Endodermal cell (in vitro differentiated cells): ENCODE results near the gene ETFA. TPM values are rescaled to one million over a fixed set of nuclear protein-coding genes. Genes with fewer than 3 reads are reported as not detected.

Experiments
- DNase-seq: peaks from one replicate; pipeline ENCODE4 v3.0.0-alpha.2; 2017
- H3K27ac ChIP-seq: 2 replicates; pipeline ENCODE4 v1.5.1; 2013; ENCODE audit warnings: mild to moderate bottlenecking, low read depth, low read length, moderate library complexity
- H3K27me3 ChIP-seq: 2 replicates; pipeline ENCODE4 v1.6.1; 2013; ENCODE audit warnings: mild to moderate bottlenecking, low read length, moderate library complexity; ENCODE audit not compliant: insufficient read depth, control insufficient read depth, poor library complexity, severe bottlenecking
- H3K36me3 ChIP-seq: 2 replicates; pipeline ENCODE4 v1.7.0; 2013; ENCODE audit warnings: mild to moderate bottlenecking, low read length, moderate library complexity; ENCODE audit not compliant: control insufficient read depth, insufficient read depth
- H3K4me1 ChIP-seq: one replicate; pipeline ENCODE4 v1.7.0; 2013; ENCODE audit warnings: low read length; ENCODE audit not compliant: control insufficient read depth, insufficient read depth
- H3K4me3 ChIP-seq: 2 replicates; pipeline ENCODE4 v1.5.1; 2013; ENCODE audit warnings: mild to moderate bottlenecking, low read length, moderate library complexity
- H3K9ac ChIP-seq: 2 replicates; pipeline ENCODE4 v1.6.1; 2013; ENCODE audit warnings: mild to moderate bottlenecking, low read length, moderate library complexity; ENCODE audit not compliant: poor library complexity, severe bottlenecking; ENCODE audit errors: extremely low read depth
- H3K9me3 ChIP-seq: 2 replicates; pipeline ENCODE4 v1.6.1; 2013; ENCODE audit warnings: mild to moderate bottlenecking, low read length, moderate library complexity; ENCODE audit not compliant: control insufficient read depth
- H3K27ac Mint-ChIP-seq: 2 replicates; pipeline ENCODE4 v1.8.0; 2020; ENCODE audit warnings: mixed read lengths
- H3K27me3 Mint-ChIP-seq: 2 replicates; pipeline ENCODE4 v1.8.0; 2021; ENCODE audit warnings: mild to moderate bottlenecking, mixed read lengths; ENCODE audit not compliant: insufficient read depth
- H3K36me3 Mint-ChIP-seq: 2 replicates; pipeline ENCODE4 v1.8.0; 2020; ENCODE audit warnings: low read depth, mixed read lengths
- H3K4me1 Mint-ChIP-seq: 2 replicates; pipeline ENCODE4 v1.8.0; 2020; ENCODE audit warnings: mixed read lengths
- H3K4me3 Mint-ChIP-seq: 2 replicates; pipeline ENCODE4 v1.8.0; 2020; ENCODE audit warnings: mild to moderate bottlenecking, moderate library complexity, mixed read lengths
- H3K9me3 Mint-ChIP-seq: 2 replicates; pipeline ENCODE4 v1.8.0; 2020; ENCODE audit warnings: mild to moderate bottlenecking, mixed read lengths
- CTCF ChIP-seq: fragments of 200-600 bp; sonication (generic); conservative IDR thresholded peaks from 2 replicates; pipeline ENCODE4 v1.5.0; 2021; ENCODE audit warnings: antibody characterized with exemption, mild to moderate bottlenecking
- WGBS, 2 experiments: methylation state at CpG; one replicate each; pipeline versions ENCODE4 v1.1.5 to v1.1.7; 2013; ENCODE audit warnings: missing lambda C conversion rate in 2 of 2, mixed read lengths in 1 of 2; ENCODE audit not compliant: insufficient coverage in 1 of 2, insufficient read length in 1 of 2; 5-methylcytosine and 5-hydroxymethylcytosine counted together
- total RNA-seq, 2 donors: library from RNA; stranded (reverse); fragmentation: NEBNext Ultra II Directional in 1 of 2; extraction: Animal tissue kit (Norgen Biotek cat#: 25700) in 1 of 2; gene quantifications; 2 replicates in 1 of 2; 3 replicates in 1 of 2; pipeline ENCODE4 v1.2.1, GENCODE V29; 2021

ETFA gene
- total RNA-seq, 2 donors from 2014 or later = 142 to 157 TPM

- no peaks in the 10 kb centered on the region for H3K4me1 Mint-ChIP-seq
- no peak overlapping the region for H3K27ac Mint-ChIP-seq
- TF ChIP-seq CTCF = no peak
- 90 to 92% methylated on average over 2 of the region's 2 CpGs for WGBS, 2 experiments
- no peak overlapping the region for H3K9ac ChIP-seq
- H3K4me3 Mint-ChIP-seq = no peak overlapping the region
- H3K27me3 ChIP-seq = no peaks in the 10 kb centered on the region
- no peaks in the 10 kb centered on the region for H3K27me3 Mint-ChIP-seq
- H3K4me1 ChIP-seq = no peaks in the 10 kb centered on the region
- no peak overlapping the region for H3K4me3 ChIP-seq
- no peak for DNase-seq
- peaks cover 30% of the 10 kb centered on the region for H3K9me3 ChIP-seq
- H3K36me3 Mint-ChIP-seq = peaks cover 67% of the 10 kb centered on the region
- H3K9me3 Mint-ChIP-seq = peaks cover 27% of the 10 kb centered on the region
- peaks cover 55% of the 10 kb centered on the region for H3K36me3 ChIP-seq
- no peak overlapping the region for H3K27ac ChIP-seq
These were observed 87.7 kb downstream of the ETFA start for GRCh38 chr15:76223521-76223920.

GRCh38 chr15:76222159-76222558 is 89.1 kb downstream of the ETFA start:
- H3K27ac Mint-ChIP-seq = no peak overlapping the region

DNA sequence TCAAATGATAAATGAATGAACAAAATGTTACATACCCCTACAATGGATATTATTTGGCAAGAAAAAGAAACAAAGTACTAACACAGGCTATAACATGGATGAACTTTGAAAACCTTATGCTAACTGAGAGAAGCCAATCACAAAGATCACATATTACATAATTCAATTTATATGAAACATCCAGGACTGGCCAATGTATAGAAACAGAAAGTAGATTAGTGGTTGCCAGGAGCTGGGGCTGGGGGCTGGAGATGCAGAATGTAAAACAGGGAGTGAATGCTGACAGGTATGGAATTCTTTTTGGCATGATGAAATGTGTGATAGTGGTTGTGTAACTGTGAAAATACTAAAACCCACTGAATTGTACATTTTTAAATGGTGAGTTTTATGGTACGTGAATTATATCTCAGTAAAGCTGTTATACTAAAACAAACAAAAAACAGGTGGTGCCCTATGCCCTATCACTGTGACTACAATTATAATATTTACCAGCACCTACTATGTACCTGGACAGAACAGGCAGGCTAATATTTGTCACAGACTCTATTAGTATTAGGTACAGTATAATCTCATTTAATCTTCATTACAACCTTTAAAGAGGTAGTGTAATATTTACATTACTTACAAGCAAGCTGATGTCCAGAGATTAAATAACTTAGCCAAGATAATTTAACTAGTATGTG is 90.0 kb downstream of the ETFA start:
- no peak overlapping the region for H3K4me3 Mint-ChIP-seq
- H3K4me3 ChIP-seq = no peak overlapping the region
- H3K4me1 Mint-ChIP-seq = no peaks in the 10 kb centered on the region
- DNase-seq = no peak
- no peaks in the 10 kb centered on the region for H3K27me3 ChIP-seq
- peaks cover 35% of the 10 kb centered on the region for H3K9me3 ChIP-seq
- no peaks in the 10 kb centered on the region for H3K27me3 Mint-ChIP-seq
- TF ChIP-seq CTCF = no peak
- H3K36me3 Mint-ChIP-seq = peaks cover 77% of the 10 kb centered on the region
- no peak overlapping the region for H3K9ac ChIP-seq
- peaks cover 28% of the 10 kb centered on the region for H3K9me3 Mint-ChIP-seq
- H3K27ac Mint-ChIP-seq = no peak overlapping the region
- WGBS, 2 experiments = no CpG with 5 or more reads among the region's 1 CpG
- H3K36me3 ChIP-seq = peaks cover 56% of the 10 kb centered on the region
- H3K27ac ChIP-seq = no peak overlapping the region
- H3K4me1 ChIP-seq = no peaks in the 10 kb centered on the region

More at GRCh38 chr15:76222159-76222558, 89.1 kb downstream of the ETFA start:
- H3K36me3 Mint-ChIP-seq = peaks cover 72% of the 10 kb centered on the region
- WGBS, 2 experiments = 94 to 100% methylated on average over 2 to 4 of the region's 4 CpGs
- Histone ChIP-seq H3K9me3 (peaks cover 35% of the 10 kb centered on the region), H3K4me1 (no peaks in the 10 kb centered on the region), H3K4me3 (no peak overlapping the region), H3K27me3 (no peaks in the 10 kb centered on the region), H3K36me3 (peaks cover 52% of the 10 kb centered on the region), H3K9ac (no peak overlapping the region), H3K27ac (no peak overlapping the region)
- peaks cover 28% of the 10 kb centered on the region for H3K9me3 Mint-ChIP-seq
- no peaks in the 10 kb centered on the region for H3K4me1 Mint-ChIP-seq
- H3K4me3 Mint-ChIP-seq = no peak overlapping the region
- no peak for TF ChIP-seq CTCF
- no peaks in the 10 kb centered on the region for H3K27me3 Mint-ChIP-seq
- no peak for DNase-seq
